Naive thymus-derived CD8-positive, alpha-beta T cell (primary cell): ENCODE data around the gene DGKQ. TPM values are rescaled to one million over a fixed set of nuclear protein-coding genes. Genes with fewer than 3 reads are reported as not detected.

Experiments
- ATAC-seq, 2 donors: fragments of 150-1000 bp; cut with Tn5 transposase in 1 of 2; sonication (Bioruptor Pico), chemical (Tn5 transposase) in 1 of 2; 1 replicate in 1 of 2; 2 replicates in 1 of 2; pipeline ENCODE4 v1.10.0; 2021; ENCODE audit warnings: mild to moderate bottlenecking in 2 of 2, moderate library complexity in 2 of 2
- POLR2A ChIA-PET: fragments of 350-600 bp; sonication (Branson Sonifier 250); formaldehyde crosslinking; loops from one replicate; lab custom pipeline; 2021; ENCODE audit warnings: antibody characterized with exemption; lab: Charles Lee
- DNase-seq, 10 donors: peaks; one replicate each; pipeline versions ENCODE4 v3.0.0 to v3.0.0-alpha.2; 2020 to 2022
- H3K27ac Mint-ChIP-seq, 10 donors: one replicate each; pipeline ENCODE4 v1.8.0; 2020 to 2022; ENCODE audit warnings: mild to moderate bottlenecking in 10 of 10, mixed read lengths in 10 of 10, moderate library complexity in 4 of 10, inconsistent platforms in 1 of 10
- H3K27me3 Mint-ChIP-seq, 5 donors: one replicate each; pipeline ENCODE4 v1.8.0; 2021 to 2022; ENCODE audit warnings: mixed read lengths in 5 of 5
- H3K36me3 Mint-ChIP-seq, 3 donors: one replicate each; pipeline ENCODE4 v1.8.0; 2020 to 2022; ENCODE audit warnings: mixed read lengths in 3 of 3, mild to moderate bottlenecking in 2 of 3, inconsistent platforms in 1 of 3
- H3K4me1 Mint-ChIP-seq, 4 donors: one replicate each; pipeline ENCODE4 v1.8.0; 2021 to 2022; ENCODE audit warnings: mixed read lengths in 4 of 4
- H3K4me3 Mint-ChIP-seq, 10 donors: one replicate each; pipeline ENCODE4 v1.8.0; 2020 to 2022; ENCODE audit warnings: mild to moderate bottlenecking in 10 of 10, mixed read lengths in 10 of 10, moderate library complexity in 6 of 10, inconsistent platforms in 1 of 10
- H3K9me3 Mint-ChIP-seq, 9 donors: one replicate each; pipeline ENCODE4 v1.8.0; 2020 to 2022; ENCODE audit warnings: mixed read lengths in 9 of 9, mild to moderate bottlenecking in 3 of 9, inconsistent platforms in 1 of 9, moderate library complexity in 1 of 9
- polyA plus RNA-seq, 3 donors: library from polyadenylated mRNA; unstranded; fragments of 300-500 nt; fragmentation: Illumina TruSeq; gene quantifications; one replicate each; pipeline ENCODE4 v1.2.3, GENCODE V29; 2021
- total RNA-seq, 8 experiments: library from RNA in 2 of 8; stranded (reverse) in 2 of 8; gene quantifications; one replicate each; pipeline ENCODE4 v1.2.3 and lab custom pipeline; 2021 to 2026

DGKQ gene
- total and polyA plus RNA-seq, 5 experiments from 2014 or later, result 2.2 to 39.9 (median 17.3) TPM

DNA sequence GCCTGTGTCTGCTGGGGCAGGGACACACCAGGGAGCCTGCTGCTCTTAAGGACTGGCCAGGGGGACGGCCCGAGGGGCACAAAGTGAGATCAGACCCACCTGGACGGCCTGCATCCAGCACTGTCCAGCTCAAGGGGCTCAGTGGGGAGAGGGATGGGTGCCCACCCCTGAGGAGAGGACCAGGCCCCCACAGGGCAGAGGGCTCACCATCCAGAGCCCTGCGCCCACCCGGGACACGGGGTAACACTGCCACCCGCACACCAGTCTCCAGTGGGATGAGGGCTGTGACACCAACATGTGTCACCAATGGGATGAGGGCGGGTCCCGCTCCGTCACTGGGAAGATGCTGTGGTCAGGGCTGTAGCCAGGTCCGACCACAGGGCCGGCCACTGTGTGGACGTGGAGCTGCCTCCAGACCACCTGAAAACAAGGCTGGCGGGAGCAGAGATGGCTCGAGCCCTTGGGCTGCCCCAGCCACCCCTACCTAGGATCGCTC, 13.2 kb downstream of the DGKQ start:
- peaks cover 0 to 5% (median 0%) of the 10 kb centered on the region in 4 donors for H3K4me1 Mint-ChIP-seq
- POLR2A ChIA-PET, result interaction anchor here (1.7 kb wide), 1 partner anchor 12 kb away, joined by 4 read pairs; no protein-coding TSS in a partner anchor
- DNase-seq (no peak), ATAC-seq (no peak)
- no peak overlapping the region for H3K4me3 Mint-ChIP-seq
- no peak overlapping the region for H3K27ac Mint-ChIP-seq
- H3K36me3 Mint-ChIP-seq, result peaks cover 0 to 8% (median 0%) of the 10 kb centered on the region in 3 donors
- no peaks in the 10 kb centered on the region for H3K27me3 Mint-ChIP-seq
- H3K9me3 Mint-ChIP-seq, result no peaks in the 10 kb centered on the region

GRCh38 chr4:959338-960139, 13.8 kb downstream of the DGKQ start:
- Mint-ChIP-seq H3K4me3 (no peak overlapping the region), H3K27me3 (no peaks in the 10 kb centered on the region), H3K27ac (no peak overlapping the region), H3K4me1 (peaks cover 0 to 5% (median 0%) of the 10 kb centered on the region in 4 donors), H3K9me3 (no peaks in the 10 kb centered on the region), H3K36me3 (peaks cover 0 to 13% (median 0%) of the 10 kb centered on the region in 3 donors)
- DNase-seq, result no peak
- POLR2A ChIA-PET, result interaction anchor here (1.7 kb wide), 1 partner anchor 13 kb away, joined by 4 read pairs; no protein-coding TSS in a partner anchor
- ATAC-seq, result no peak

GRCh38 chr4:958696-959337, 14.6 kb downstream of the DGKQ start:
- DNase-seq (no peak), ATAC-seq (no peak)
- H3K36me3 Mint-ChIP-seq, result peaks cover 0 to 19% (median 2%) of the 10 kb centered on the region in 3 donors
- POLR2A ChIA-PET, result interaction anchor here (1.7 kb wide), 1 partner anchor 13 kb away, joined by 4 read pairs; no protein-coding TSS in a partner anchor
- H3K4me3 Mint-ChIP-seq, result no peak overlapping the region
- no peaks in the 10 kb centered on the region for H3K27me3 Mint-ChIP-seq
- peaks cover 0 to 5% (median 0%) of the 10 kb centered on the region in 4 donors for H3K4me1 Mint-ChIP-seq
- H3K9me3 Mint-ChIP-seq, result no peaks in the 10 kb centered on the region
- peak overlapping the region in 2 of 10 donors; percentile 5 to 79 for H3K27ac Mint-ChIP-seq

GRCh38 chr4:958314-958665, 15.1 kb downstream of the DGKQ start:
- DNase-seq (no peak), ATAC-seq (no peak)
- Mint-ChIP-seq H3K4me3 (no peak overlapping the region), H3K9me3 (no peaks in the 10 kb centered on the region), H3K4me1 (peaks cover 0 to 2% (median 0%) of the 10 kb centered on the region in 4 donors), H3K27me3 (no peaks in the 10 kb centered on the region), H3K27ac (no peak overlapping the region), H3K36me3 (peaks cover 0 to 24% (median 2%) of the 10 kb centered on the region in 3 donors)
- POLR2A ChIA-PET, result no interaction called here

DNA sequence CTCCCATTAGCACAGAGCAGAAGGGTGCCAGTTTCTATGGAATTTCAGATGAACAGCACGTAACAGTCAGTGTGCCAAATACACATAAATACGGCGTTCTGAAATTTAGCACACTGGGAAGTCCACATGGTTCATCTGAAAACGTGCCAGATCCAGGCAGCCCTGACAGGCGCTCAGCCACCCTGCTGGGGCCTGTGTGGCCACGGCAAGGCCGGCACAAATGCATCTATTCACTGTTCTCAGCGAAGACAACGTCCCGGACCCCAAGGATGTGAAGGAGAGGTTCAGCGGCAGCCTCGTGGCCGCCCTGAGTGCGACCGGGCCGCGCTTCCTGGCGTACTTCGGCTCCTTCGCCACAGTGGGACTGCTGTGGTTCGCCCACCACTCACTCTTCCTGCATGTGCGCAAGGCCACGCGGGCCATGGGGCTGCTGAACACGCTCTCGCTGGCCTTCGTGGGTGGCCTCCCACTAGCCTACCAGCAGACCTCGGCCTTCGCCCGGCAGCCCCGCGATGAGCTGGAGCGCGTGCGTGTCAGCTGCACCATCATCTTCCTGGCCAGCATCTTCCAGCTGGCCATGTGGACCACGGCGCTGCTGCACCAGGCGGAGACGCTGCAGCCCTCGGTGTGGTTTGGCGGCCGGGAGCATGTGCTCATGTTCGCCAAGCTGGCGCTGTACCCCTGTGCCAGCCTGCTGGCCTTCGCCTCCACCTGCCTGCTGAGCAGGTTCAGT, 15.6 kb downstream of the DGKQ start:
- peaks cover 0 to 2% (median 0%) of the 10 kb centered on the region in 4 donors for H3K4me1 Mint-ChIP-seq
- DNase-seq, result no peak
- H3K27ac Mint-ChIP-seq, result no peak overlapping the region
- no peak for ATAC-seq
- no peak overlapping the region for H3K4me3 Mint-ChIP-seq
- POLR2A ChIA-PET, result no interaction called here
- peaks cover 0 to 26% (median 5%) of the 10 kb centered on the region in 3 donors for H3K36me3 Mint-ChIP-seq
- no peaks in the 10 kb centered on the region for H3K27me3 Mint-ChIP-seq
- H3K9me3 Mint-ChIP-seq, result no peaks in the 10 kb centered on the region

GRCh38 chr4:957231-957580, 16.2 kb downstream of the DGKQ start:
- Mint-ChIP-seq H3K4me3 (no peak overlapping the region), H3K9me3 (no peaks in the 10 kb centered on the region), H3K27me3 (no peaks in the 10 kb centered on the region), H3K36me3 (peaks cover 0 to 30% (median 5%) of the 10 kb centered on the region in 3 donors), H3K27ac (no peak overlapping the region), H3K4me1 (peaks cover 0 to 2% (median 0%) of the 10 kb centered on the region in 4 donors)
- DNase-seq, result no peak
- ATAC-seq, result no peak
- POLR2A ChIA-PET, result no interaction called here

- H3K4me3 Mint-ChIP-seq, result no peak overlapping the region
- POLR2A ChIA-PET, result no interaction called here
- H3K4me1 Mint-ChIP-seq, result peaks cover 0 to 2% (median 0%) of the 10 kb centered on the region in 4 donors
- H3K27ac Mint-ChIP-seq, result peak overlapping the region in 2 of 10 donors; percentile 5 to 69
- H3K27me3 Mint-ChIP-seq, result no peaks in the 10 kb centered on the region
- DNase-seq (no peak), ATAC-seq (no peak)
- peaks cover 0 to 33% (median 5%) of the 10 kb centered on the region in 3 donors for H3K36me3 Mint-ChIP-seq
- no peaks in the 10 kb centered on the region for H3K9me3 Mint-ChIP-seq
Measured at GRCh38 chr4:956531-957230, 16.7 kb downstream of the DGKQ start.

DNA sequence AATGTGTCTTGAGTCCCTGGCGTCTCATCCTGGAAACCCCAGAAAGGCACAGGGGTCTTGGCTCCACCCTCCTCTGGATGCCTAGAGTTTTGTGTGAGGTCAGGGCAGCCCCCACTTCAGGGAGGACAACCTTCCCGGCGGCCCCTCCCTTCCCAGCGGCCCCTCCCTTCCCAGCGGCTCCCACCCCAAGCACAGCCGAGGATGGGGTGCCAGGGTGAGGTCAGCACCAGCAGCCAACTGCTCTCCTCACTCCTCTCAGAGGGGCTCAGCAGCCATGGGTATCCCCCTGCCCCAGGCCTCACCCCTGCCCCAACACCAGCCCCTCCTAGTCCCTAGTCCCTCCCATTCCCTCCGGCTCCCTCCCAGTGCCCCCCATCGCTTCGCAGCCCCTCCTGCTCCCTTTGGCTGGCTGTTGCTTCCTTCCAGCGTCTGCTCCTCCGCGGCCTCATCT, 17.4 kb downstream of the DGKQ start:
- Mint-ChIP-seq H3K27ac (peak overlapping the region in 1 of 10 donors; percentile 36), H3K9me3 (no peaks in the 10 kb centered on the region), H3K4me1 (peaks cover 0 to 2% (median 0%) of the 10 kb centered on the region in 4 donors), H3K27me3 (no peaks in the 10 kb centered on the region), H3K4me3 (no peak overlapping the region), H3K36me3 (peaks cover 0 to 33% (median 5%) of the 10 kb centered on the region in 3 donors)
- ATAC-seq, result no peak
- POLR2A ChIA-PET, result interaction anchor here (1.6 kb wide), 1 partner anchor 23 kb away, joined by 3 read pairs; the partner anchor contains the start of gene TMEM175
- DNase-seq, result no peak

- peak in 1 of 10 donors; percentile 58 for DNase-seq
- Mint-ChIP-seq H3K4me1 (peaks cover 0 to 2% (median 0%) of the 10 kb centered on the region in 4 donors), H3K27me3 (no peaks in the 10 kb centered on the region), H3K27ac (no peak overlapping the region), H3K36me3 (peaks cover 0 to 33% (median 5%) of the 10 kb centered on the region in 3 donors), H3K9me3 (no peaks in the 10 kb centered on the region), H3K4me3 (no peak overlapping the region)
- ATAC-seq, result no peak
- POLR2A ChIA-PET, result interaction anchor here (1.6 kb wide), 1 partner anchor 23 kb away, joined by 3 read pairs; the partner anchor contains the start of gene TMEM175
Measured at GRCh38 chr4:955161-955921, 18.0 kb downstream of the DGKQ start.

- H3K27ac Mint-ChIP-seq, result peak overlapping the region in 3 of 10 donors; percentile 10 to 60 (median 21)
- no peaks in the 10 kb centered on the region for H3K27me3 Mint-ChIP-seq
- no peaks in the 10 kb centered on the region for H3K9me3 Mint-ChIP-seq
- peaks cover 0 to 33% (median 5%) of the 10 kb centered on the region in 3 donors for H3K36me3 Mint-ChIP-seq
- H3K4me3 Mint-ChIP-seq, result no peak overlapping the region
- H3K4me1 Mint-ChIP-seq, result peaks cover 0 to 2% (median 0%) of the 10 kb centered on the region in 4 donors
- DNase-seq (no peak), ATAC-seq (no peak)
- POLR2A ChIA-PET, result interaction anchor here (1.6 kb wide), 1 partner anchor 22 kb away, joined by 3 read pairs; the partner anchor contains the start of gene TMEM175
Measured at GRCh38 chr4:954211-955020, 19.0 kb downstream of the DGKQ start.

GRCh38 chr4:953574-953915, 19.8 kb downstream of the DGKQ start:
- ATAC-seq (no peak), DNase-seq (no peak)
- Mint-ChIP-seq H3K27ac (no peak overlapping the region), H3K36me3 (peaks cover 0 to 33% (median 5%) of the 10 kb centered on the region in 3 donors), H3K9me3 (no peaks in the 10 kb centered on the region), H3K4me1 (peaks cover 0 to 2% (median under 1%) of the 10 kb centered on the region in 4 donors), H3K27me3 (no peaks in the 10 kb centered on the region), H3K4me3 (no peak overlapping the region)
- POLR2A ChIA-PET, result no interaction called here
